ENCODE measurements around the gene ANK3.

ANK3 gene

DNA sequence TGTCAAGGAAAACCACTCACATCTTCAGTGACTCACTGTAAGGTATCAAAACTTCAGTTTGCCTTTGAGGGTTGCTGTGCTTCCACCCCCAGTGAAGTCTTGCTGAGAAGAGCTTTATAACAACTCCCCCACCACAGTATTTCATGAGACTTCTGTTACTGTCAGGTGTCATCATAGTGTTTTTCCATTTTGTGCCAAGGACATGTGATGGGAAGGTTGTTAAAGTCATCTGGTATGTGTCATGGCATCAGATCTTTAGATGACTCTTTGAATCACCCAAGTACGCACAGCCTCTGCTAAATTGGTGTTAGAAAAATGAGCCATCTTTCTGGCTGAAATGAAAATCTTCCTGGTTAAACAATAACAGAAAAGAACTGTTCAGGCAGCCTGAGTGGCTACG lies 368.3 kb downstream of the ANK3 start:
- DNase-seq, result no peak

DNA sequence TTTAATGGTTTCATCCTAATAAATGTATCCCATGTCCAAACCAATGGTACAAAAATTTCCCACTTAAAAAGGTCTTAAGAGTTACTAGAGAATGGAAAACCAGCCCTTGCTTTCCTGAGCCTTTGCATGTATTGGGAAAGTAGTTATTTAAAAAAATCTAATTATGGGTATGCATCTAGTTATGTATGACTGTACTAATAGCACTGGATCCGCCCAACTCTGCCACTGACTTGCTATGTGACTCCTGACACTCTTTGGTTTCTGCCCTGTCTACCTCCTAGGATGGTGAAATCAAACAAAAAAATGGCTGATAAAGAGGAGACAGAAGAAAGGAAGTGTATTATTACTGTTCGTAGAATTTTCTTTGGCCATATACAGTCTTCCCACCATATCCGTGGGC lies 372.9 kb downstream of the ANK3 start:
- no peak for DNase-seq

DNA sequence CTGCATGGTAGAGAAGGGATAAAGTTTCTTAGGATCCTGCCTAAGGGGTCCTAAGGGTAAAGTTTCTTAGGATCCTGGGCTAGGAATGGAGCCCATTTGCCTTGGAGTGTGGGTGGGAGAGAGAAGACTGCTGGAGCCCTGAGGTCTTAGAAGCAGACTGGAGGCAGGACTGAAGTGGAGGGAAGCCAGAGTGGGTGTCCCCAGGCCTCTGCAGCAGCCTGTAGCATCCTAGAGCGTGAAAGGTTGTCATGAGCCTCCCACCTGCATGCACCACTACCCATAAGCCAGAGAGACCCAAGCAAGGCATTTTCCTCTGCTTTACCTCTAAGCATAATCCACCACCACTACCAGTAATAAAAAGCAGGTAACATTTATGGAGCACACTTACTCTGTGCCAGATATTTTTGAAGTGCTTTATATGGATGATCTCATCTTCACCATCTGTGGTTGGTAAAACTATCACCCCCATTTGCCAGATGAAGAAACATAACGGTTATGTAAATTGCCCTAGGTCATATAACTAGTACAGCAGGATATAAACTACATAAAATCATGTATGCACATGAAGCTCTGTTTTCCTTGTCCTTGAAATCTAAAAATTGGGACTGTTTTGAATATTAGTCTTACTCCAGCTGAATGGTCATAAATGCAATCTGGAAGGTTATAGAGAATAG lies 379.8 kb downstream of the ANK3 start:
- no peak for DNase-seq

- no peak for DNase-seq
Observed at GRCh38 chr10:60009276-60009675, 380.4 kb downstream of the ANK3 start.

GRCh38 chr10:60008816-60009215 lies 380.9 kb downstream of the ANK3 start:
- DNase-seq, result no peak

GRCh38 chr10:60006062-60006461 lies 383.6 kb downstream of the ANK3 start:
- DNase-seq, result no peak

- DNase-seq, result no peak
Observed at GRCh38 chr10:60003651-60004523, 385.8 kb downstream of the ANK3 start.

DNA sequence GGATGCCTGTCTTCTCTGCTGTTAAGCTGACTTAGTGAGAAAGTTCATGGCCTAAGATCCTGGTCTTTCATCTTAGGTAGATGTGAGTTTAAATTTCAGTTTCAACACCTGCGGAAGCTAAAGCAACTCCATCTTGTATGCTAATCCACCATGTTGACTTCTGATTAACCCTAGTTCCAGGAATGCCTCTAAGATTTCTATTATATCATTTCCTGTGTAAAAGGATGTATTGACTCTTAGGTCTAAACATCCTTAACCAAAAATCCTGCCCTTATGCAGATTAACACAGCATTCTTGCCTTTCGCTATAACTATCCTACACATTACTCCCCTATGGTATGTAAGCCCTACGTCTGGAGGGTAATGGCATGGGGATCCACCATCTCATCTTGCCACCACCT lies 388.9 kb downstream of the ANK3 start:
- no peak for DNase-seq

DNA sequence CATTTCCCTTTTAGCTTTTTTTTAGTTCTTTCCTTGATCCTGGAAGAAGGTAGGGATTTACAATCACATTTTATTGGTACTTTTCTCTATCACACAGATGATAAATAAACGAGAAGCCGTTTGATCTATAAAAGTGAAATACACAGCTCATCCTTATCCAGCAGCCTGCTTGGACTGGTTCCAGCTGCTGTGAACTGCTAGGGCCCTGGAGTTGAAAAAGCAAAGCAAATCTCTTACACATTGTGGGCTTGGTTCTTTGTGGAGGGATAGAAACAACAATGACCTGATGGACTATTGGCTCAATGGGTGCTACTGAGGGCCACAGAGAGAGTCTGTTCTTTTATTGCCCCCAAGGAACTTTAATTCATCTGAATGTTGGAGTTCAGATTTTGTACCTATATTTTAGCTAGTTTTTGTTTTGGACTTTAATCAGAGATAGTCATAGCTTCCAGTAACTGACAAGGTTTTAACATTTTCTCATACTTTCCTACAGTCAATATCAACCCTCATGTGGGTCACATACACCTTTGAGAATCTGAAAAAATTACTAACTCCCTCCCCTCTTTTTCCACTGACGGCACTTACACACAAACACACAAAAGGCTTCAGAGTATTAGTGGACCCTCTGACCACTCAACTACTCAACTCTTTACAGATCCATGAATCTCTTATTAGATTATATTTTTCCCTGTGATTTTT lies 391.7 kb downstream of the ANK3 start:
- no peak for DNase-seq

DNA sequence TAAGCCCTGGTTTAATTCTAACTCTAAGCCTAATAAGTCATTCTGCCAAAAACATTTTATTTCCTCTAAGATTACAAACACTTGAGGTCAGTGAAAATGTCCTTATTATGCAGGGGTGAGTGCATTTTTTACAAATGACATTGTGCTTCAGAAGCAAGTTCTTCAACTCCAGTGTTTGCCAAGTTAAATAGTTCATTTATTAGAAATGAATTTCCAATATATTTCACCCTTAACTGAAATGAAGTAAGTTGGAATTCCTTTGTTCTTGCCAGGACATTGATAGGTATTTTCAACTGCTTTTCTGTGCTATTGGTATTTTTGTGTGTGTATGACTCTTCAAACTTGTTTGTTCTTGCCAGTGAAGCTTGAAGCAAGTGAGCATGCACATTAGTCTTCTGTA lies 393.8 kb downstream of the ANK3 start:
- no peak for DNase-seq

DNA sequence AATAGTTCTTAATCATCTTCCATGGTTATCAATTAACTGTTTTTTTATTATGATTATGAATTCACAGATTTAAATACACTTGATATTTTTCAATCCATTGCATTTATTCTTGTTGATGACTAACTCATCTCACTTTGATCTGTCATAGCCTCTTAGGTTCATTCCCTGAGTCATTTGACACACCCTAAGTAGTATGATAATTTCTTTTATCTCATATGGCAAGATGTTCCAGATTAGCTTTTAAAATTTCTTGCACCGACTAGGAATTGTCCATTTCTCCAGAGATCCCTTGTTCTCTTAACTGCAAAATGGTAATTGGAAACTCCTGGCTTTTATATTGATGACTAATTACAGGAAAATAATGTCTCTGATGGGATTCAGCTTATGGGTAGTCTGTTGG lies 395.7 kb downstream of the ANK3 start:
- DNase-seq, result no peak

DNA sequence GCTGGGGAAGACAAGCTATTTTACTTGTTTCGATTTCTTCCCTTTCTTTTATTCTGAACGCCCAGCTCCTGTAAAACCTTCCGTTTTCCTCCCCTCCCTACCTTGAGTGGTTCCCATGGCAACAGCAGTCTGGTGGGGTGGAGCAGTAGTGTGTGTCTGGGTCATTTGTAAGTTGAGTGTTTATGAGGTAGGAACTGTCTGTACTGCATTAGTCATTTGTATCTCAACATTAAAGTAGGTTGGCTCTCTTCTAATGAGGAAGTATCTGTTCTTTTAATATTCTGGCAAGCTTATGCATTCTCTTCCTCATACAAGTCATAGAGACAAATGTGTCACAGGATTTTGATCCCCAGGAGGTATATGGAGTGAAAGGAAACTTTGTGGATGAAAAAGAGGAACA lies 398.0 kb downstream of the ANK3 start:
- no peak for DNase-seq

- no peak for DNase-seq
Observed at GRCh38 chr10:59991117-59991516, 398.6 kb downstream of the ANK3 start.

DNA sequence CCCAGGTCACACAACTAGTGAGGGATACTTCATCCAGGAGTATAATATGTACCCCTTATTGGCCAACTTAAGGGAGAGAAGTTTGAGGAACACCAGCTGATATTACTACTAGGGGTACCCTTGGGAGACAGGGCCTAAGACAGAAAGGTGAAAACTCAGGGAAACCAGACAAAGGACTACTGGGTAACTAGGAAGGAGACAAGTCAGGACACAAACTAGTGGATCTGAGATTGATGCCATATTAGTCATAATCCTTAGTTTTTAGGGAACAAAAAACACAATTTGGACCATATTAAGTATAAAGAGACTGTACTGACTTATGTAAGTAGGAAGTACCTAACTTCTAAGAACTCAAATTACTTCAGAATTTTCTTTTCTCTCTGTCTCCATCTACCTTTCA lies 404.0 kb downstream of the ANK3 start:
- DNase-seq, result no peak

DNA sequence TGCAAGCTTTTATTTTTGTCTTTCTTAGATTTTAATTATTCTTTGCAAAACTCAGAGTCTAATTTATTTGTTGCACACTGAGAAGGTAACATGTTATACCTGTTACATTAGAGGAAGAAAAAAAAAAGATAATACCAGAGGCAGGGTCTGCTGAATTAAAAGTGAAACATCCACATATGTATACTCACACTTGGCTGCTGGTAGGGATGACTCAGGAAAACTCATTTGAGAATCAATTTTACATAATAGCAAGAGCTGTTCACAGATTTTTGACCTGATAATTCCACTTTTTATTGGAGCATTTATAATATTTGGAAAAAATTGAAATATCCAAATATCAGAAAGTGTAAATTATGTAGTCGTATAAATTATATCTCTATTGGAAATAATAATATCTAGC lies 405.3 kb downstream of the ANK3 start:
- DNase-seq, result no peak

DNA sequence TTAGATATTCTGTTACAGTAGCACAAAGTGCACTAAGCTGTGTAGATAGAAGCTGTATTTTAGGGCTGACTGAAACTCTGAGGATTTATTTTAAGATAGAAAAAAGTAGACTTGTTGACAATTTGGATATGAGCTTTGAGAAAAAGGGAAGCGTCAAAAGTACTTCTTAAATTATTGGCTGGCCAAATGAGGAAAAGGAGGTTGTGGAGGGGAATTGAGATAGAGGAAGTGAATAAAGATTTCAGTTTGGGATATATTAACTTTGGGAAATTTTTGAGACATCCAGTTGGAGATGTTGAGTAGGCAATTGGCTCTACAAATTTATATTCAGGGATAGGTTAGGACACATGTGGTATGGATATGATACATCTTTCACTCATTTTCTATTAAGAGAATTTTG lies 409.3 kb downstream of the ANK3 start:
- no peak for DNase-seq

- DNase-seq, result no peak
Observed at GRCh38 chr10:59977486-59977885, 412.2 kb downstream of the ANK3 start.

GRCh38 chr10:59976909-59977308 lies 412.8 kb downstream of the ANK3 start:
- DNase-seq, result no peak
